AG09309 (cell line): Measurements from ENCODE around the gene CTU2.

Source experiments
- DNase-seq: peaks from one replicate; pipeline ENCODE4 v3.0.0-alpha.2; 2010; ENCODE audit warnings: low read depth
- H3K4me3 ChIP-seq: 2 replicates; pipeline ENCODE4 v1.5.1; 2011; ENCODE audit warnings: mild to moderate bottlenecking, low read depth, low read length, moderate library complexity; ENCODE audit not compliant: control insufficient read depth
- TF ChIP-seq, protein P1 (sequence below): IDR thresholded peaks from 2 replicates; pipeline ENCODE4 v1.5.1; 2011; ENCODE audit warnings: mild to moderate bottlenecking, low read depth, low read length, inconsistent platforms; ENCODE audit not compliant: insufficient read depth, control insufficient read depth; ENCODE audit errors: missing control alignments

CTU2 gene

GRCh38 chr16:88706965-88707826 lies 893 bp downstream of the CTU2 start:
- peak overlapping the region; percentile 90 for H3K4me3 ChIP-seq
- TF ChIP-seq, protein P1, sequence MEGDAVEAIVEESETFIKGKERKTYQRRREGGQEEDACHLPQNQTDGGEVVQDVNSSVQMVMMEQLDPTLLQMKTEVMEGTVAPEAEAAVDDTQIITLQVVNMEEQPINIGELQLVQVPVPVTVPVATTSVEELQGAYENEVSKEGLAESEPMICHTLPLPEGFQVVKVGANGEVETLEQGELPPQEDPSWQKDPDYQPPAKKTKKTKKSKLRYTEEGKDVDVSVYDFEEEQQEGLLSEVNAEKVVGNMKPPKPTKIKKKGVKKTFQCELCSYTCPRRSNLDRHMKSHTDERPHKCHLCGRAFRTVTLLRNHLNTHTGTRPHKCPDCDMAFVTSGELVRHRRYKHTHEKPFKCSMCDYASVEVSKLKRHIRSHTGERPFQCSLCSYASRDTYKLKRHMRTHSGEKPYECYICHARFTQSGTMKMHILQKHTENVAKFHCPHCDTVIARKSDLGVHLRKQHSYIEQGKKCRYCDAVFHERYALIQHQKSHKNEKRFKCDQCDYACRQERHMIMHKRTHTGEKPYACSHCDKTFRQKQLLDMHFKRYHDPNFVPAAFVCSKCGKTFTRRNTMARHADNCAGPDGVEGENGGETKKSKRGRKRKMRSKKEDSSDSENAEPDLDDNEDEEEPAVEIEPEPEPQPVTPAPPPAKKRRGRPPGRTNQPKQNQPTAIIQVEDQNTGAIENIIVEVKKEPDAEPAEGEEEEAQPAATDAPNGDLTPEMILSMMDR = no peak
- DNase-seq = no peak

- TF ChIP-seq, protein P1 = no peak
- DNase-seq = no peak
- H3K4me3 ChIP-seq = no peak overlapping the region
Measured at GRCh38 chr16:88710556-88710955, 4.3 kb downstream of the CTU2 start.

GRCh38 chr16:88711750-88712340 lies 5.5 kb downstream of the CTU2 start:
- no peak for DNase-seq
- TF ChIP-seq, protein P1 = no peak
- no peak overlapping the region for H3K4me3 ChIP-seq

DNA sequence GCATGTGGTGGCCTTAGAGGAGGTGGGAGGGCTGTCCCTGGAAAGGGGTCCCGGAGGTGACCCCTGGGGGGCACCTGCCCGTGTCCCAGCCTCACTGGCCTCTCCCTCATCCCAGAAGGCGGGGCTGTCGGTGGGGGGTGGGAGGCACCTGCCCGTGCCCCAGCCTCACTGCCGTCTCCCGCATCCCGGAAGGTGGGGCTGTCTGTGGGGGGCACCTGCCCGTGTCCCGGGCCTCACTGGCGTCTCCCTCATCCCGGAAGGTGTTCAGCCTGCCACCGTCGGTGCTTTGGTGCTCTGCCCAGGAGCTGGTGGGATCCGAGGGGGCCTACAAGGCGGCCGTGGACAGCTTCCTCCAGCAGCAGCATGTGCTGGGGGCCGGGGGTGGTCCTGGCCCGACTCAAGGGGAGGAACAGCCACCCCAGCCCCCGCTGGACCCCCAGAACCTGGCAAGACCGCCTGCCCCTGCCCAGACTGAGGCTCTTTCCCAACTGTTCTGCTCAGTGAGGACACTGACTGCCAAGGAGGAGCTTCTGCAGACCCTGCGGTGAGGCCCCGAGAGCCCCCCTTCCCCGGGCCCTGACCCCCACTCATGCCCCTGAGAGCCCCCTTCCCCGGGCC lies 6.2 kb downstream of the CTU2 start:
- no peak for DNase-seq
- TF ChIP-seq, protein P1 = no peak
- H3K4me3 ChIP-seq = no peak overlapping the region

DNA sequence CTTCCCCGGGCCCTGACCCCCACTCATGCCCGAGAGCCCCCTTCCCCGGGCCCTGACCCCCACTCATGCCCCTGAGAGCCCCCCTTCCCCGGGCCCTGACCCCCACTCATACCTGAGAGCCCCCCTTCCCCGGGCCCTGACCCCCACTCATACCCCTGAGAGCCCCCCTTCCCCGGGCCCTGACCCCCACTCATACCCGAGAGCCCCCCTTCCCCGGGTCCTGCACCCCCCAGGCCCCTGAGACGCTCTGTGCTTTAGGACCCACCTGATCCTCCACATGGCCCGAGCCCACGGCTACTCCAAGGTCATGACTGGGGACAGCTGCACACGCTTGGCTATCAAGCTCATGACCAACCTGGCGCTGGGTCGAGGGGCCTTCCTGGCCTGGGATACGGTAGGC lies 6.8 kb downstream of the CTU2 start:
- no peak overlapping the region for H3K4me3 ChIP-seq
- DNase-seq = no peak
- TF ChIP-seq, protein P1 = no peak

DNA sequence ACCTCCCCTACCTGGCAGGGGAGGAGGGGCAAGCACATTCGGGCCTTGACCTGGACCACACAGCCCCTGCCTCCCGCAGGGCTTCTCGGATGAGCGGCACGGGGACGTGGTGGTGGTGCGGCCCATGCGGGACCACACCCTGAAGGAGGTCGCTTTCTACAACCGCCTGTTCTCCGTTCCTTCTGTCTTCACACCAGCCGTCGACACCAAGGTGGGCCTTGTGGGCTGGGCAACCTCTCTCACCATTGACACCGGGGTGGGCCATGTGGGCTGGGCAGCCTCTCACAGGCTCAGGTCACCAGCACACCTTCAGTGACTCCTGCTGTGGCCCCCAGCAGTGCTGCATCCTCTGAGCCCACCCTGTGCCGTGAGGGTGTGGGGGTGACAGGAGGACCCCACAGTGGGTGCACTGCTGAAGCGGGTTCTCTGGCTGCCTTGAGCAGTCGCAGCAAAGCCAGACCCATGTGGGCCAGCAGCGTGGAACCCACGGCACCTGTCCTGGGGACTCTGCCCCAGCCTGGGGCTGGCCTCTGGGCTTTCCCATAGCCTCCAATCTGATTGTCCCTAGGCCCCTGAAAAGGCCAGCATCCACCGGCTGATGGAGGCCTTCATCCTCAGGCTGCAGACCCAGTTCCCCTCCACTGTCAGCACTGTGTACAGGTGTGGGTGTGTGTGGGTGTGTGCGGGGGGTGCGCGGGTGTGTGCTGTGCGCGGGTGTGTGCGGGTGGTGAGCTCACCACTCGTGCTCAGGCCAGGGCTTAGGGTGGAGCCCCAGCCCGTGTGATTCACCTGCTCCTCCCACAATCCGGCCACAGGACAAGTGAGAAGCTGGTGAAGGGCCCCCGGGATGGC lies 7.5 kb downstream of the CTU2 start:
- TF ChIP-seq, protein P1 = no peak
- DNase-seq = no peak
- no peak overlapping the region for H3K4me3 ChIP-seq
